Retinal pigment epithelial cell (primary cell): ENCODE data around the gene LARGE1.

Source experiments
- DNase-seq: peaks from one replicate; pipeline ENCODE4 v3.0.0-alpha.2; 2010; ENCODE audit warnings: low read depth
- H3K4me3 ChIP-seq: 2 replicates; pipeline ENCODE4 v1.5.1; 2011; ENCODE audit warnings: mild to moderate bottlenecking, low read length, control low read depth, moderate library complexity
- CTCF ChIP-seq: conservative IDR thresholded peaks from 2 replicates; pipeline ENCODE4 v1.5.1; 2011; ENCODE audit warnings: low read depth, low read length, control low read depth, inconsistent platforms

The LARGE1 gene

GRCh38 chr22:33248948-33249347 is 671.3 kb downstream of the LARGE1 start:
- H3K4me3 ChIP-seq = no peak overlapping the region
- TF ChIP-seq CTCF = no peak
- DNase-seq = no peak

- DNase-seq = no peak
- no peak overlapping the region for H3K4me3 ChIP-seq
- TF ChIP-seq CTCF = no peak
Observed at GRCh38 chr22:33247758-33248157, 672.5 kb downstream of the LARGE1 start.

- TF ChIP-seq CTCF = no peak
- no peak overlapping the region for H3K4me3 ChIP-seq
- DNase-seq = no peak
Observed at GRCh38 chr22:33242078-33242477, 678.2 kb downstream of the LARGE1 start.

- no peak for TF ChIP-seq CTCF
- DNase-seq = no peak
- H3K4me3 ChIP-seq = no peak overlapping the region
Observed at GRCh38 chr22:33240888-33241475, 679.3 kb downstream of the LARGE1 start.

GRCh38 chr22:33232071-33232470 is 688.2 kb downstream of the LARGE1 start:
- no peak for TF ChIP-seq CTCF
- no peak for DNase-seq
- no peak overlapping the region for H3K4me3 ChIP-seq

- no peak for TF ChIP-seq CTCF
- no peak overlapping the region for H3K4me3 ChIP-seq
- DNase-seq = no peak
Observed at GRCh38 chr22:33227791-33228190, 692.5 kb downstream of the LARGE1 start.

GRCh38 chr22:33224841-33225240 is 695.4 kb downstream of the LARGE1 start:
- TF ChIP-seq CTCF = no peak
- H3K4me3 ChIP-seq = no peak overlapping the region
- DNase-seq = no peak
